DND-41 (cell line): Measurements from ENCODE around the gene CDH23.

Experiments
- ATAC-seq: fragments of 200-7000 bp; cut with Tn5 transposase; 3 replicates; pipeline ENCODE4 v1.9.1; 2021; ENCODE audit warnings: low read depth; ENCODE audit not compliant: insufficient read depth
- DNase-seq: peaks from one replicate; pipeline ENCODE4 v3.0.0-alpha.2; 2020
- H2AFZ ChIP-seq: 2 replicates; pipeline ENCODE4 v1.6.0; 2012; ENCODE audit warnings: low read depth, low read length
- H3K27ac ChIP-seq: 2 replicates; pipeline ENCODE4 v1.5.1; 2012; ENCODE audit warnings: low read length, inconsistent platforms
- H3K27me3 ChIP-seq: fragments of 200-600 bp; sonication (generic); 2 replicates; pipeline ENCODE4 v1.6.0; 2012; ENCODE audit warnings: low read length, mild to moderate bottlenecking, inconsistent platforms; ENCODE audit not compliant: insufficient read depth, poor library complexity
- H3K36me3 ChIP-seq: 2 replicates; pipeline ENCODE4 v1.5.1; 2012; ENCODE audit warnings: low read length, inconsistent platforms; ENCODE audit not compliant: insufficient read depth
- H3K4me1 ChIP-seq: 2 replicates; pipeline ENCODE4 v1.5.1; 2012; ENCODE audit warnings: mild to moderate bottlenecking, low read length; ENCODE audit not compliant: insufficient read depth
- H3K4me2 ChIP-seq: 2 replicates; pipeline ENCODE4 v1.6.0; 2012; ENCODE audit warnings: mild to moderate bottlenecking, moderate library complexity, low read length, inconsistent platforms; ENCODE audit not compliant: insufficient read depth
- H3K4me3 ChIP-seq, 2 experiments: fragments of 200-600 bp in 1 of 2; shearing (Covaris generic) in 1 of 2; 2 replicates each; pipeline ENCODE4 v1.5.1; 2012 to 2016; ENCODE audit warnings: inconsistent platforms in 2 of 2, low read length in 2 of 2, mild to moderate bottlenecking in 2 of 2, low read depth in 1 of 2, moderate library complexity in 1 of 2
- H3K79me2 ChIP-seq: 2 replicates; pipeline ENCODE4 v1.6.0; 2012; ENCODE audit warnings: low read length, inconsistent platforms; ENCODE audit not compliant: insufficient read depth
- H3K9ac ChIP-seq: 2 replicates; pipeline ENCODE4 v1.6.0; 2012; ENCODE audit warnings: low read depth, mild to moderate bottlenecking, inconsistent platforms, low read length, moderate library complexity
- H3K9me3 ChIP-seq: 2 replicates; pipeline ENCODE4 v1.5.1; 2012; ENCODE audit warnings: low read length, moderate library complexity, mild to moderate bottlenecking, inconsistent platforms; ENCODE audit not compliant: insufficient read depth, severe bottlenecking
- H4K20me1 ChIP-seq: 2 replicates; pipeline ENCODE4 v1.6.0; 2012; ENCODE audit warnings: low read length; ENCODE audit not compliant: insufficient read depth
- CTCF ChIP-seq: IDR thresholded peaks from 2 replicates; pipeline ENCODE4 v1.5.1; 2012; ENCODE audit warnings: borderline replicate concordance, low read length, moderate library complexity, mild to moderate bottlenecking; ENCODE audit not compliant: poor library complexity, severe bottlenecking; ENCODE audit errors: extremely low read depth
- EZH2 ChIP-seq: IDR thresholded peaks from 3 replicates; pipeline ENCODE4 v1.6.1; 2012; ENCODE audit warnings: borderline replicate concordance, low read depth, mild to moderate bottlenecking, moderate library complexity, low read length, inconsistent platforms; ENCODE audit not compliant: severe bottlenecking

CDH23 gene

GRCh38 chr10:71640607-71641006 lies 243.9 kb downstream of the CDH23 start:
- Histone ChIP-seq H3K79me2 (no peaks in the 10 kb centered on the region), H3K27ac (no peak overlapping the region), H4K20me1 (no peaks in the 10 kb centered on the region), H2AFZ (no peak overlapping the region), H3K4me1 (no peaks in the 10 kb centered on the region), H3K36me3 (no peaks in the 10 kb centered on the region), H3K4me3 (no peak overlapping the region), H3K9me3 (no peaks in the 10 kb centered on the region), H3K27me3 (peaks cover 11% of the 10 kb centered on the region), H3K9ac (no peak overlapping the region), H3K4me2 (no peak overlapping the region)
- DNase-seq (no peak), ATAC-seq (no peak)
- TF ChIP-seq CTCF (no peak), EZH2 (no peak)

- H3K4me3 ChIP-seq, result no peak overlapping the region
- no peaks in the 10 kb centered on the region for H3K4me1 ChIP-seq
- no peaks in the 10 kb centered on the region for H3K79me2 ChIP-seq
- H3K36me3 ChIP-seq, result no peaks in the 10 kb centered on the region
- H3K4me2 ChIP-seq, result no peak overlapping the region
- ATAC-seq (no peak), DNase-seq (no peak)
- no peak overlapping the region for H2AFZ ChIP-seq
- no peak overlapping the region for H3K9ac ChIP-seq
- H3K9me3 ChIP-seq, result no peaks in the 10 kb centered on the region
- TF ChIP-seq EZH2, result no peak
- no peak for TF ChIP-seq CTCF
- H3K27ac ChIP-seq, result no peak overlapping the region
- H4K20me1 ChIP-seq, result no peaks in the 10 kb centered on the region
- H3K27me3 ChIP-seq, result peaks cover 6% of the 10 kb centered on the region
Measured at GRCh38 chr10:71641449-71641848, 244.7 kb downstream of the CDH23 start.

GRCh38 chr10:71641986-71642385 lies 245.3 kb downstream of the CDH23 start:
- H3K27me3 ChIP-seq, result peaks cover 2% of the 10 kb centered on the region
- H3K4me3 ChIP-seq, result no peak overlapping the region
- TF ChIP-seq EZH2 (no peak), CTCF (no peak)
- no peaks in the 10 kb centered on the region for H3K9me3 ChIP-seq
- no peak overlapping the region for H3K27ac ChIP-seq
- no peaks in the 10 kb centered on the region for H3K79me2 ChIP-seq
- no peak overlapping the region for H3K4me2 ChIP-seq
- H4K20me1 ChIP-seq, result no peaks in the 10 kb centered on the region
- no peak overlapping the region for H3K9ac ChIP-seq
- H3K4me1 ChIP-seq, result no peaks in the 10 kb centered on the region
- no peaks in the 10 kb centered on the region for H3K36me3 ChIP-seq
- H2AFZ ChIP-seq, result no peak overlapping the region
- ATAC-seq, result no peak
- no peak for DNase-seq

GRCh38 chr10:71643904-71644303 lies 247.2 kb downstream of the CDH23 start:
- no peak overlapping the region for H3K4me2 ChIP-seq

More at GRCh38 chr10:71643904-71644303, 247.2 kb downstream of the CDH23 start:
- Histone ChIP-seq H3K27me3 (no peaks in the 10 kb centered on the region), H3K79me2 (no peaks in the 10 kb centered on the region), H3K4me3 (no peak overlapping the region), H3K9ac (no peak overlapping the region), H2AFZ (no peak overlapping the region), H3K27ac (no peak overlapping the region), H3K36me3 (no peaks in the 10 kb centered on the region), H4K20me1 (no peaks in the 10 kb centered on the region), H3K4me1 (no peaks in the 10 kb centered on the region), H3K9me3 (no peaks in the 10 kb centered on the region)
- DNase-seq (no peak), ATAC-seq (no peak)
- TF ChIP-seq CTCF (no peak), EZH2 (no peak)
